Kidney (tissue), 14 donors: ENCODE results near the gene TMEM200B. TPM values are rescaled to one million over a fixed set of nuclear protein-coding genes. Genes with fewer than 3 reads are reported as not detected.

Source experiments
- DNase-seq, 5 donors: peaks; one replicate each; pipeline ENCODE4 v3.0.0-alpha.2; 2013 to 2020
- FAIRE-seq: peaks from 2 replicates; lab custom pipeline; 2012; peaks lifted over from hg19 to GRCh38; lab: Jason Lieb, UNC
- H3K27ac ChIP-seq, 2 donors: one replicate each; pipeline ENCODE4 v1.7.0; 2013; ENCODE audit warnings: low read depth in 2 of 2, low read length in 2 of 2, inconsistent platforms in 1 of 2
- H3K27me3 ChIP-seq: one replicate; pipeline ENCODE4 v1.7.1; 2013; ENCODE audit warnings: low read length, inconsistent platforms; ENCODE audit not compliant: control insufficient read depth, insufficient read depth
- H3K36me3 ChIP-seq, 3 donors: one replicate each; pipeline versions ENCODE4 v1.7.0 to v1.7.1; 2013; ENCODE audit warnings: low read length in 3 of 3, control low read depth in 1 of 3, inconsistent platforms in 1 of 3; ENCODE audit not compliant: insufficient read depth in 3 of 3, control insufficient read depth in 2 of 3
- H3K4me1 ChIP-seq, 3 donors: one replicate each; pipeline versions ENCODE4 v1.7.0 to v1.7.1; 2013; ENCODE audit warnings: low read length in 3 of 3, inconsistent platforms in 1 of 3, low read depth in 1 of 3; ENCODE audit not compliant: control insufficient read depth in 2 of 3, insufficient read depth in 2 of 3
- H3K4me3 ChIP-seq, 3 donors: one replicate each; pipeline versions ENCODE4 v1.7.0 to v1.8.1; 2013; ENCODE audit warnings: low read length in 3 of 3, control low read depth in 1 of 3, inconsistent platforms in 1 of 3
- H3K9ac ChIP-seq, 3 donors: one replicate each; pipeline versions ENCODE4 v1.7.0 to v1.7.1; 2013; ENCODE audit warnings: low read length in 3 of 3, control low read depth in 1 of 3, inconsistent platforms in 1 of 3
- H3K9me3 ChIP-seq, 3 donors: one replicate each; pipeline versions ENCODE4 v1.7.0 to v1.7.1; 2013; ENCODE audit warnings: low read length in 3 of 3, control low read depth in 1 of 3, inconsistent platforms in 1 of 3; ENCODE audit not compliant: control insufficient read depth in 2 of 3, insufficient read depth in 1 of 3
- intact Hi-C: fragments of 100-400 bp; cut with DNase I; formaldehyde crosslinking; loops from one replicate; pipeline ENCODE4 v1.11.1; 2022
- polyA plus RNA-seq: library from polyadenylated mRNA; stranded (reverse); fragments of 350-450 nt; fragmentation: Illumina TruSeq; extraction: RNeasy Lipid Tissue Mini Kit (QIAGEN cat#74804); gene quantifications from one replicate; pipeline ENCODE4 v1.2.3, GENCODE V29; 2014; ENCODE audit warnings: low read depth, low replicate concordance; ENCODE audit not compliant: insufficient read depth
- total RNA-seq: library from RNA; stranded (reverse); fragmentation: NEBNext Ultra II Directional; extraction: Animal tissue kit (Norgen Biotek cat#: 25700); gene quantifications from one replicate; pipeline ENCODE4 v1.2.1, GENCODE V29; 2021
- TF ChIP-seq, protein P1 (sequence below): IDR thresholded peaks from 3 replicates; pipeline ENCODE4 v1.5.1; 2012; ENCODE audit warnings: mild to moderate bottlenecking, moderate library complexity, borderline replicate concordance; ENCODE audit not compliant: insufficient read depth; ENCODE audit errors: extremely low read depth
- donor health status: control.
- donor health status: control.
- donor health status: control.
- donor health status: control.
- donor health status: control.
- donor health status: DM: yes; HTN: yes; CAD: no.
- donor health status: Normal renal cell carcinoma (clear cell type).

TMEM200B gene
- total and polyA plus RNA-seq, 2 donors from 2014 or later = 7.6 to 8.6 TPM

DNA sequence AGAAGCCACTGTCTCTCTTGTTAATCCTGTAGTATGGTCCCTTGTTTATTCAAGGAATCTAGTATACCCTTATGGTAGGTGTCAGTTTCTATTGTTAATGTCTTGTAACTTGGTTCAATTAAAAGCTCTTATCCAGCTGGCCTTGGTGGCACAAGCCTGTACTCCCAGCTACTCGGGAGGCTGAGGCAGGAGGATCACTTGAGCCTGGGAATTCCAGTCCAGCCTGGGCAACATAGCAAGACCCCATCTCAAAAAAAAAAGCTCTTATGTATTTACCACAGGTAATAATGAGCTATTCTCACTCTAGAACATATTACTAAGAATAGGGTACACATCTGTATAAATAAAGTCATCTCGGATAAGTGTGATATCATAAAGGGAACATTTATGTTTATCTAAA is 46.5 kb downstream of the TMEM200B start:
- intact Hi-C loops = no loop called here
- no peak for FAIRE-seq
- Histone ChIP-seq H3K4me1 (no peaks in the 10 kb centered on the region), H3K9me3 (no peaks in the 10 kb centered on the region), H3K9ac (no peak overlapping the region), H3K4me3 (no peak overlapping the region), H3K36me3 (no peaks in the 10 kb centered on the region), H3K27me3 (no peaks in the 10 kb centered on the region), H3K27ac (no peak overlapping the region)
- no peak for DNase-seq
- TF ChIP-seq, protein P1, sequence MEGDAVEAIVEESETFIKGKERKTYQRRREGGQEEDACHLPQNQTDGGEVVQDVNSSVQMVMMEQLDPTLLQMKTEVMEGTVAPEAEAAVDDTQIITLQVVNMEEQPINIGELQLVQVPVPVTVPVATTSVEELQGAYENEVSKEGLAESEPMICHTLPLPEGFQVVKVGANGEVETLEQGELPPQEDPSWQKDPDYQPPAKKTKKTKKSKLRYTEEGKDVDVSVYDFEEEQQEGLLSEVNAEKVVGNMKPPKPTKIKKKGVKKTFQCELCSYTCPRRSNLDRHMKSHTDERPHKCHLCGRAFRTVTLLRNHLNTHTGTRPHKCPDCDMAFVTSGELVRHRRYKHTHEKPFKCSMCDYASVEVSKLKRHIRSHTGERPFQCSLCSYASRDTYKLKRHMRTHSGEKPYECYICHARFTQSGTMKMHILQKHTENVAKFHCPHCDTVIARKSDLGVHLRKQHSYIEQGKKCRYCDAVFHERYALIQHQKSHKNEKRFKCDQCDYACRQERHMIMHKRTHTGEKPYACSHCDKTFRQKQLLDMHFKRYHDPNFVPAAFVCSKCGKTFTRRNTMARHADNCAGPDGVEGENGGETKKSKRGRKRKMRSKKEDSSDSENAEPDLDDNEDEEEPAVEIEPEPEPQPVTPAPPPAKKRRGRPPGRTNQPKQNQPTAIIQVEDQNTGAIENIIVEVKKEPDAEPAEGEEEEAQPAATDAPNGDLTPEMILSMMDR = no peak

Other genes starting within 250 kb of the TMEM200B start
- gene EPB41, start 209.3 kb downstream of the TMEM200B start, total RNA-seq = 38.8 TPM
- gene EPB41, start 209.3 kb downstream of the TMEM200B start, polyA plus RNA-seq = 9.9 TPM
- gene SRSF4, start 58.0 kb upstream of the TMEM200B start, total RNA-seq = 72.3 TPM
- gene SRSF4, start 58.0 kb upstream of the TMEM200B start, polyA plus RNA-seq = 48.4 TPM
- gene MECR, start 107.0 kb upstream of the TMEM200B start, total RNA-seq = 27.7 TPM
- gene MECR, start 107.0 kb upstream of the TMEM200B start, polyA plus RNA-seq = 42.6 TPM
- gene PTPRU, start 112.6 kb upstream of the TMEM200B start, total RNA-seq = 53.6 TPM
- gene PTPRU, start 112.6 kb upstream of the TMEM200B start, polyA plus RNA-seq = 3.7 TPM